ENCODE results near the gene DLGAP1. TPM values are rescaled to one million over a fixed set of nuclear protein-coding genes. Genes with fewer than 3 reads are reported as not detected.

DLGAP1 gene
- total RNA-seq, 1 experiment from 2014 or later, result 23.2 TPM

- Histone ChIP-seq H3K56ac (ENCODE audit: insufficient read length, low read depth, low read length) (no peak overlapping the region), H3K9me3 (ENCODE audit: control insufficient read depth, low read depth, low read length) (no peaks in the 10 kb centered on the region), H3K27me3 (ENCODE audit: insufficient read depth, low read length) (no peaks in the 10 kb centered on the region), H3K79me2 (ENCODE audit: insufficient read depth, low read length) (no peaks in the 10 kb centered on the region), H3K27ac (ENCODE audit: insufficient read length, low read depth, low read length) (no peak overlapping the region), H2AFZ (ENCODE audit: low read length) (no peak overlapping the region), H2BK20ac (ENCODE audit: low read depth, low read length, poor library complexity, severe bottlenecking) (no peak overlapping the region), H3K4me2 (ENCODE audit: insufficient read depth, insufficient read length, low read length) (no peak overlapping the region), H3K9ac (ENCODE audit: extremely low read depth, insufficient read length, low read length) (no peak overlapping the region), H2BK15ac (ENCODE audit: low read depth, low read length) (no peak overlapping the region), H4K91ac (ENCODE audit: insufficient read length, low read depth, low read length) (no peak overlapping the region), H4K20me1 (ENCODE audit: control insufficient read depth, insufficient read depth, insufficient read length) (no peaks in the 10 kb centered on the region), H4K5ac (ENCODE audit: insufficient read length, low read depth, low read length) (no peak overlapping the region), H3K79me1 (ENCODE audit: insufficient read depth, low read depth, low read length, poor library complexity, severe bottlenecking) (no peaks in the 10 kb centered on the region), H3T11ph (ENCODE audit: low read length) (no peak overlapping the region), H3K23ac (ENCODE audit: insufficient read length, low read depth, low read length) (no peak overlapping the region), H2BK12ac (ENCODE audit: insufficient read length, low read depth, low read length) (peak overlapping the region; percentile 8), H3K18ac (ENCODE audit: insufficient read length, low read depth, low read length) (no peak overlapping the region), H3K23me2 (ENCODE audit: insufficient read length, low read depth, low read length, poor library complexity, severe bottlenecking) (no peaks in the 10 kb centered on the region), H2AK5ac (ENCODE audit: insufficient read length, low read length) (no peak overlapping the region), H4K8ac (replicated peaks; ENCODE audit: insufficient read length, low read depth, low read length) (no peak overlapping the region), H2BK120ac (ENCODE audit: low read depth, low read length, poor library complexity, severe bottlenecking) (no peak overlapping the region), H2BK5ac (ENCODE audit: insufficient read length, low read length) (no peak overlapping the region), H3K4ac (ENCODE audit: low read depth, low read length) (no peak overlapping the region), H3K4me1 (ENCODE audit: insufficient read depth, low read length) (peaks cover 5% of the 10 kb centered on the region), H3K14ac (ENCODE audit: insufficient read depth, low read length) (no peak overlapping the region; the same call in 1 of the 2 replicates)
- H3K4me1 Mint-ChIP-seq, result peaks cover 30 to 37% of the 10 kb centered on the region in 2 experiments
- H3K27me3 Mint-ChIP-seq (ENCODE audit: low read depth), result no peaks in the 10 kb centered on the region
- H3K27ac Mint-ChIP-seq, result peak overlapping the region; percentile 49 to 95 (median 66)
- H3K9me3 Mint-ChIP-seq, result no peaks in the 10 kb centered on the region
- no peak for DNase-seq
- no peak for TF ChIP-seq CTCF (conservative IDR thresholded peaks at IDR 0.05)
- H3K36me3 Mint-ChIP-seq (ENCODE audit: insufficient read depth in 1 of 3, low read depth in 3 of 3), result peaks cover 1 to 7% (median 6%) of the 10 kb centered on the region in 3 experiments; a peak in 6 of 7 replicates
- H3K4me3 Mint-ChIP-seq, result no peak overlapping the region
- no CpG with 5 or more reads among the region's 1 CpG for WGBS (ENCODE audit: extremely low coverage, insufficient read length, low lambda C conversion rate)
Observed at GRCh38 chr18:4108016-4108415, 347.1 kb downstream of the DLGAP1 start.
